ENCODE measurements around the gene CSGALNACT2.

DNA sequence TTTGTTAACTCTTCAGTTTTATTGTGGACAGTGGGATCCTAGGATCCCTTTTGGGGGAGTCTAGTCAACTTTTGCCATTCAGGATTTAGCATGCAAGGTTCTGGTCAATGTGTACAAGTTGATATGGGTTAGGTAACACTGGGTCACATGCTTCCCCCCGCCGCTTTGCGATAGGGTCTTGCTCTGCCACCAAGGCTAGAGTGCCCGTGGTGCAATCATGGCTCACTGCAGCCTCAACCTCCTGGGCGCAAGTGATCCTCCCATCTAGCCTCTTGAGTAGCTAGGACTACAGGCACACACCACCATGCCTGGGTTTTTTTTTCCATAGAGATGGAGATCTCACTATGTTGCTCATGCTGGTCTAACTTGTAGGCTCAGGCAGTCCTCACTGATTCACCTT, 3.2 kb upstream of the CSGALNACT2 start:
- TF ChIP-seq EZH2phosphoT487 (IDR thresholded peaks at IDR 0.05; ENCODE audit: low read depth) = no peak
- TF ChIP-seq, protein P1, sequence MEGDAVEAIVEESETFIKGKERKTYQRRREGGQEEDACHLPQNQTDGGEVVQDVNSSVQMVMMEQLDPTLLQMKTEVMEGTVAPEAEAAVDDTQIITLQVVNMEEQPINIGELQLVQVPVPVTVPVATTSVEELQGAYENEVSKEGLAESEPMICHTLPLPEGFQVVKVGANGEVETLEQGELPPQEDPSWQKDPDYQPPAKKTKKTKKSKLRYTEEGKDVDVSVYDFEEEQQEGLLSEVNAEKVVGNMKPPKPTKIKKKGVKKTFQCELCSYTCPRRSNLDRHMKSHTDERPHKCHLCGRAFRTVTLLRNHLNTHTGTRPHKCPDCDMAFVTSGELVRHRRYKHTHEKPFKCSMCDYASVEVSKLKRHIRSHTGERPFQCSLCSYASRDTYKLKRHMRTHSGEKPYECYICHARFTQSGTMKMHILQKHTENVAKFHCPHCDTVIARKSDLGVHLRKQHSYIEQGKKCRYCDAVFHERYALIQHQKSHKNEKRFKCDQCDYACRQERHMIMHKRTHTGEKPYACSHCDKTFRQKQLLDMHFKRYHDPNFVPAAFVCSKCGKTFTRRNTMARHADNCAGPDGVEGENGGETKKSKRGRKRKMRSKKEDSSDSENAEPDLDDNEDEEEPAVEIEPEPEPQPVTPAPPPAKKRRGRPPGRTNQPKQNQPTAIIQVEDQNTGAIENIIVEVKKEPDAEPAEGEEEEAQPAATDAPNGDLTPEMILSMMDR (IDR thresholded peaks at IDR 0.05; ENCODE audit: low read depth, low read length) = no peak

Data from OCI-LY3 (cell line).